CD4-positive, alpha-beta T cell treated with Interleukin-17A for 1 hour (primary cell): ENCODE measurements around the gene HHAT.

Experiments
- DNase-seq: peaks from one replicate; pipeline ENCODE4 v3.0.0-alpha.2; 2020

Gene HHAT

GRCh38 chr1:210328746-210329503 is at the start of gene HHAT:
TSS of gene HHAT (plus strand) at chr1:210328902. CDS start at chr1:210348976, 20,074 bp downstream.
- peak; percentile 72 for DNase-seq

GRCh38 chr1:210280221-210280620 is 48.5 kb upstream of the HHAT start:
- no peak for DNase-seq

- DNase-seq, result no peak
These were observed 40.6 kb upstream of the HHAT start for GRCh38 chr1:210288116-210288515.

- no peak for DNase-seq
These were observed 39.5 kb upstream of the HHAT start for GRCh38 chr1:210289248-210289647.

GRCh38 chr1:210291081-210291764 is 37.5 kb upstream of the HHAT start:
- DNase-seq, result no peak

- DNase-seq, result no peak
These were observed 36.9 kb upstream of the HHAT start for GRCh38 chr1:210291786-210292230.

GRCh38 chr1:210292231-210292871 is 36.4 kb upstream of the HHAT start:
- peak; percentile 18 for DNase-seq

GRCh38 chr1:210293171-210293607 is 35.5 kb upstream of the HHAT start:
- no peak for DNase-seq

GRCh38 chr1:210294999-210295745 is 33.5 kb upstream of the HHAT start:
- no peak for DNase-seq

- DNase-seq, result no peak
These were observed 32.0 kb upstream of the HHAT start for GRCh38 chr1:210296682-210297081.

GRCh38 chr1:210298296-210298695 is 30.4 kb upstream of the HHAT start:
- DNase-seq, result no peak

- DNase-seq, result no peak
These were observed 29.8 kb upstream of the HHAT start for GRCh38 chr1:210298936-210299335.

- no peak for DNase-seq
These were observed 29.2 kb upstream of the HHAT start for GRCh38 chr1:210299501-210299900.

- no peak for DNase-seq
These were observed 27.6 kb upstream of the HHAT start for GRCh38 chr1:210300923-210301614.

- DNase-seq, result no peak
These were observed 27.1 kb upstream of the HHAT start for GRCh38 chr1:210301615-210302000.

- no peak for DNase-seq
These were observed 26.2 kb upstream of the HHAT start for GRCh38 chr1:210302501-210302900.

- no peak for DNase-seq
These were observed 25.3 kb upstream of the HHAT start for GRCh38 chr1:210303391-210303790.

GRCh38 chr1:210310562-210311153 is 18.0 kb upstream of the HHAT start:
- no peak for DNase-seq

GRCh38 chr1:210311726-210312493 is 16.8 kb upstream of the HHAT start:
- no peak for DNase-seq

GRCh38 chr1:210313046-210313595 is 15.6 kb upstream of the HHAT start:
- DNase-seq, result no peak

- no peak for DNase-seq
These were observed 14.8 kb upstream of the HHAT start for GRCh38 chr1:210313921-210314320.
